Left lobe of liver (tissue), 2 donors: Measurements from ENCODE around the gene ZPBP2. TPM values are rescaled to one million over a fixed set of nuclear protein-coding genes. Genes with fewer than 3 reads are reported as not detected.
A peak's percentile ranks its signal among the peaks of the same experiment; 100 is the strongest.
"Not testable (repeated sequence)": the region's sequence is repeated elsewhere in the genome, so short reads cannot be mapped to it uniquely, and the experiment has no call there.

Source experiments
- ATAC-seq: fragments of 200-7000 bp; cut with Tn5 transposase; one replicate; pipeline ENCODE4 v1.9.1; 2020; ENCODE audit warnings: mild to moderate bottlenecking, moderate library complexity
- DNase-seq: peaks from one replicate; pipeline ENCODE4 v3.0.0-alpha.2; 2020; ENCODE audit warnings: low spot score
- total RNA-seq: library from RNA; stranded (reverse); gene quantifications from one replicate; pipeline ENCODE4 v1.2.1, GENCODE V29; 2021
- donor health status: DM: no; HTN: no; CAD: no; lungs with moderate emphysema.
- donor health status: DM: no; HTN: yes; CAD: no.

ZPBP2 gene
- total RNA-seq, result not detected

- ATAC-seq (no peak), DNase-seq (no peak)
Observed at GRCh38 chr17:39867880-39868553, at the start of gene ZPBP2. ZPBP2 (plus strand) TSS chr17:39868202; CDS start chr17:39868355, 153 bp downstream.

- ATAC-seq (no peak), DNase-seq (no peak)
Observed at GRCh38 chr17:39818358-39819000, 49.5 kb upstream of the ZPBP2 start.

GRCh38 chr17:39820541-39820940, 47.5 kb upstream of the ZPBP2 start:
- ATAC-seq, result no peak
- DNase-seq, result no peak

- DNase-seq (no peak), ATAC-seq (no peak)
Observed at GRCh38 chr17:39820987-39821386, 47.0 kb upstream of the ZPBP2 start.

GRCh38 chr17:39822051-39822451, 46.0 kb upstream of the ZPBP2 start:
- no peak for DNase-seq
- no peak for ATAC-seq

- DNase-seq (no peak), ATAC-seq (no peak)
Observed at GRCh38 chr17:39823407-39824054, 44.5 kb upstream of the ZPBP2 start.

GRCh38 chr17:39826334-39826733, 41.7 kb upstream of the ZPBP2 start:
- no peak for DNase-seq
- ATAC-seq, result no peak

- ATAC-seq (peak; percentile 89), DNase-seq (peak; percentile 62)
Observed at GRCh38 chr17:39828443-39828842, 39.6 kb upstream of the ZPBP2 start.

GRCh38 chr17:39831588-39831987, 36.4 kb upstream of the ZPBP2 start:
- ATAC-seq (no peak), DNase-seq (no peak)

GRCh38 chr17:39834017-39834416, 34.0 kb upstream of the ZPBP2 start:
- no peak for DNase-seq
- no peak for ATAC-seq

- DNase-seq (no peak), ATAC-seq (no peak)
Observed at GRCh38 chr17:39835038-39835786, 32.8 kb upstream of the ZPBP2 start.

GRCh38 chr17:39836117-39836516, 31.9 kb upstream of the ZPBP2 start:
- ATAC-seq, result no peak
- DNase-seq, result no peak

GRCh38 chr17:39838057-39838456, 29.9 kb upstream of the ZPBP2 start:
- ATAC-seq, result no peak
- DNase-seq, result no peak

GRCh38 chr17:39838784-39839183, 29.2 kb upstream of the ZPBP2 start:
- ATAC-seq (no peak), DNase-seq (no peak)

- no peak for ATAC-seq
- DNase-seq, result no peak
Observed at GRCh38 chr17:39841134-39841683, 26.8 kb upstream of the ZPBP2 start.

GRCh38 chr17:39845052-39845846, 22.8 kb upstream of the ZPBP2 start:
- DNase-seq, result no peak
- ATAC-seq, result peak; percentile 24

- ATAC-seq, result no peak
- DNase-seq, result no peak
Observed at GRCh38 chr17:39846205-39846604, 21.8 kb upstream of the ZPBP2 start.

GRCh38 chr17:39848600-39848999, 19.4 kb upstream of the ZPBP2 start:
- DNase-seq (no peak), ATAC-seq (no peak)

- ATAC-seq, DNase-seq: not testable (repeated sequence)
Observed at GRCh38 chr17:39850186-39850585, 17.8 kb upstream of the ZPBP2 start.

- DNase-seq (no peak), ATAC-seq (no peak)
Observed at GRCh38 chr17:39852239-39852638, 15.8 kb upstream of the ZPBP2 start.
